GM12874 (cell line): ENCODE data around the gene ERLIN1.

Source experiments
- CTCF ChIP-seq: IDR thresholded peaks from 2 replicates; pipeline ENCODE4 v1.5.1; 2011; ENCODE audit warnings: low read depth, mild to moderate bottlenecking, control low read depth, low read length, moderate library complexity; ENCODE audit not compliant: insufficient read depth

ERLIN1 gene

GRCh38 chr10:100100651-100101184 is 85.1 kb downstream of the ERLIN1 start:
- TF ChIP-seq CTCF, result no peak
